SJCRH30 (cell line): ENCODE measurements around the gene METTL15. TPM values are rescaled to one million over a fixed set of nuclear protein-coding genes. Genes with fewer than 3 reads are reported as not detected.
A peak's percentile ranks its signal among the peaks of the same experiment; 100 is the strongest.
"Not testable (repeated sequence)": the region's sequence is repeated elsewhere in the genome, so short reads cannot be mapped to it uniquely, and the experiment has no call there.

Experiments used
- DNase-seq, 2 experiments: peaks; one replicate each; pipeline ENCODE4 v3.0.0-alpha.2; 2015 to 2020
- H3K27ac ChIP-seq: fragments of 250-450 bp; sonication (Bioruptor Pico); 2 replicates; pipeline ENCODE4 v1.5.1; 2020; ENCODE audit warnings: mild to moderate bottlenecking, moderate library complexity
- H3K27me3 ChIP-seq: fragments of 250-450 bp; sonication (Bioruptor Pico); 2 replicates; pipeline ENCODE4 v1.5.1; 2020; ENCODE audit warnings: mild to moderate bottlenecking, moderate library complexity
- H3K36me3 ChIP-seq: fragments of 250-450 bp; sonication (Bioruptor Pico); 2 replicates; pipeline ENCODE4 v1.5.1; 2020; ENCODE audit warnings: mild to moderate bottlenecking, moderate library complexity
- H3K4me1 ChIP-seq: fragments of 250-450 bp; sonication (Bioruptor Pico); 2 replicates; pipeline ENCODE4 v1.5.1; 2020; ENCODE audit warnings: mild to moderate bottlenecking, moderate library complexity
- H3K4me3 ChIP-seq: fragments of 250-450 bp; sonication (Bioruptor Pico); 2 replicates; pipeline ENCODE4 v1.5.1; 2020; ENCODE audit warnings: mild to moderate bottlenecking, moderate library complexity
- H3K9me3 ChIP-seq: fragments of 250-450 bp; sonication (Bioruptor Pico); replicated peaks from 2 replicates; pipeline ENCODE4 v1.5.1; 2020; ENCODE audit warnings: mild to moderate bottlenecking, moderate library complexity
- total RNA-seq: library from RNA; depleted of rRNA; stranded (reverse); fragments of >200 nt; shearing (Covaris generic); gene quantifications from 2 replicates; pipeline ENCODE4 v1.2.3, GENCODE V29; 2014

Gene METTL15
- total RNA-seq, 1 experiment from 2014 or later, result 16.0 TPM

DNA sequence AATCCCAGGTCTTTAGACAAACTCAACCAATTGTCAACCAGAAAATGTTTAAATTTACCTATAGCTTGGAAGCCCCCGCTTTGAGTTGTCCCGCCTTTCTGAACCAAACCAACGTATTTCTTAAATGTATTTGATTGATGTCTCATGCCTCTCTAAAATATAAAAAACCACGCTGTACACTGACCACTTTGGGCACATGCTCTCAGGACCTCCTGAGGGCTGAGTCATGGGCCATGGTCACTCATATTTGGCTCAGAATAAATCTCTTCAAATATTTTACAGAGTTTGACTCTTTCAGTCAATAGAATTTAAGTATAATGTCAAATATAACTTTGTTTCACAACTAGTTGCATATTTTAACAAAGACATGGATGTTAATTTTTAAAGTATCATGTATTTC is 5.9 kb upstream of the METTL15 start:
- not testable (repeated sequence) for H3K4me1 ChIP-seq, H3K27ac ChIP-seq, H3K4me3 ChIP-seq, H3K36me3 ChIP-seq, DNase-seq, H3K27me3 ChIP-seq, H3K9me3 ChIP-seq

DNA sequence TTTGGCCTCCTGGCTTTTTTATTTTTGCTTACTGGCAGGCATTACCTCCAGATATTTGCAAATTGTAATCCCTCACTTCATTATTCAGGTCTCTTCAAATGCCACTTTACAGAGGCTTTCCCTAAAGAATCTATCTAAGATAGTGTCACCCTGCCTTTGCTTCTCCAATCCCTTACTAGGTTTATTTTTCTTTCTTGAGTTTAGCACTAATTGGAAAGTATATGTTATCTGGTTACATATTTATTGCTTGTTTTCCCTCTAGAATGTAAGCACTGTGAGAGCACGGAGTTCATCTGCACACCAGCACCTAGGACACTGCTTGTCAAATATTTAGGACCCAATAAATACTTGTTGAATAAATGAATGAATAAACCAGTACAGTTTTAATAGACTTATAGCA is 3.8 kb upstream of the METTL15 start:
- Histone ChIP-seq H3K27ac (no peak overlapping the region), H3K27me3 (no peaks in the 10 kb centered on the region), H3K4me3 (no peak overlapping the region), H3K36me3 (no peaks in the 10 kb centered on the region; the same call in 1 of the 2 replicates), H3K4me1 (peaks cover 8% of the 10 kb centered on the region; the same call in 1 of the 2 replicates), H3K9me3 (no peaks in the 10 kb centered on the region)
- no peak for DNase-seq

DNA sequence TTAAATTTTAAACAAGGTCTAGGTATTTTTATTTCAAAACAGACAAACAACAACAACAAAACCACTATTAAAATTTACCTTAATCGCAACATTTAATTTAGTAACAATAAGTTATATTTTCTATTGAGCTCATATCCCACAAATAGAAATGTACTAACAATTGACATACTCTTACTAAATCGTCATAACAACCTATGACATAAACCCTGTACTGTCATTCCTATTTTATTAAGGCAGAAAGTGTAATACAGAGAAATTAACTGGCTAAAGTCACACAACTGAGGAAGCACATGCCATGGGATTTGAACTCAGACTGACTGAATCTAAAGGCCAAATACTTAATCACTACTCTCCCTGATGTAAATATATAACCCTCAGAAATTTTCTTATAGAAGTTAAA is 3.2 kb upstream of the METTL15 start:
- Histone ChIP-seq H3K36me3 (no peaks in the 10 kb centered on the region; the same call in 1 of the 2 replicates), H3K27me3 (no peaks in the 10 kb centered on the region), H3K4me3 (no peak overlapping the region), H3K27ac (no peak overlapping the region), H3K4me1 (peaks cover 12% of the 10 kb centered on the region; the same call in 1 of the 2 replicates), H3K9me3 (no peaks in the 10 kb centered on the region)
- no peak for DNase-seq

DNA sequence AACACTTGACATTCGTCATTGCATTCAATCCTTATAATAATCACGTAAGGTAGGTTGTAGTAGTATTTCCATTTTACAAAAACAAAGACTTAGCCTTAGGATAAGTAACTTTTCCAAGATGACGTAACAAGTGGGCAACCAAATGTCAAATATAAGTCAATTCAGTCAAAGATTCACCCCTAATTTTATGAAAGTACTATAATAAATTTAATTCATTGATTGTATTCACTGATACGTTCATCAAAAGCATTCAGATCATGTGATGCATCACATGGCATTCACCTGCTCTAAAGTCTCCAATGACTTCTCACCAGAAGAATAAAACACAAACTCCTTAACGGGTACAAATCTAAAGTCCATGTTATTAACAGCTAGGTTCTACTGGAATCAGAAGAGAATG is 2.3 kb upstream of the METTL15 start:
- no peak overlapping the region for H3K4me3 ChIP-seq
- no peaks in the 10 kb centered on the region for H3K27me3 ChIP-seq
- H3K36me3 ChIP-seq, result no peaks in the 10 kb centered on the region
- no peak overlapping the region for H3K27ac ChIP-seq
- no peaks in the 10 kb centered on the region for H3K9me3 ChIP-seq
- DNase-seq, result no peak
- peaks cover 12% of the 10 kb centered on the region; the same call in 1 of the 2 replicates for H3K4me1 ChIP-seq

DNA sequence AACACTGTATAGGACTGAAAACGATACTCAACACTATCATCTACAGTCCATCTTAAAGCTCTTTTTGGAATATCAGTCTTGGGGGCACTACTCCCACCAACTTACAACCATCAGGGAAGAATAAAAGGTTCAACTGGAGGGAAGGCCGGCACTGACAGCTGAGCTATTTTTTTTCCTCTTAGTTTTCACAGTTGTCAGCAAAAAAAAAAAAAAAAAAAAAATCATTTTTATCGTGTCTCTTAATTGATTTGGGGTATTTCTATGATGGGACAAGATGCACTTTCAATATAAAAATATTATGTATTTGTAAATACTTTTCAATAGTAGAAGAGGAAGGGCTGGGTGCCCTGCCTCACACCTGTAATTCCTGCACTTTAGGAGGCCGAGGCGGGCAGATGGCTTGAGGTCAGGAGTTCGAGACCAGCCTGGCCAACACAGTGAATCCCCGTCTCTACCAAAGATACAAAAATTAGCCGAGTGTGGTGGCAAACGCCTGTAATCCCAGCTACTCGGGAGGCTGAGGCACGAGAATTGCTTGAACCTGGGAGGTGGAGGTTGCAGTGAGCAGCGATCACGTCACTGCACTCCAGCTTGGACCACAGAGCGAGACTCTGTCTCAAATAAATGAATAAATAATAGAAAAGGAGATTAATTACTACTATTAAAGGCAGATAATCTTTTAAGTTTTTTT is 1.7 kb upstream of the METTL15 start:
- H3K36me3 ChIP-seq, result no peaks in the 10 kb centered on the region
- H3K4me3 ChIP-seq, result peak overlapping the region; percentile 87
- H3K4me1 ChIP-seq, result peaks cover 12% of the 10 kb centered on the region; the same call in 1 of the 2 replicates
- H3K9me3 ChIP-seq, result no peaks in the 10 kb centered on the region
- DNase-seq, result no peak
- H3K27ac ChIP-seq, result no peak overlapping the region
- H3K27me3 ChIP-seq, result no peaks in the 10 kb centered on the region

DNA sequence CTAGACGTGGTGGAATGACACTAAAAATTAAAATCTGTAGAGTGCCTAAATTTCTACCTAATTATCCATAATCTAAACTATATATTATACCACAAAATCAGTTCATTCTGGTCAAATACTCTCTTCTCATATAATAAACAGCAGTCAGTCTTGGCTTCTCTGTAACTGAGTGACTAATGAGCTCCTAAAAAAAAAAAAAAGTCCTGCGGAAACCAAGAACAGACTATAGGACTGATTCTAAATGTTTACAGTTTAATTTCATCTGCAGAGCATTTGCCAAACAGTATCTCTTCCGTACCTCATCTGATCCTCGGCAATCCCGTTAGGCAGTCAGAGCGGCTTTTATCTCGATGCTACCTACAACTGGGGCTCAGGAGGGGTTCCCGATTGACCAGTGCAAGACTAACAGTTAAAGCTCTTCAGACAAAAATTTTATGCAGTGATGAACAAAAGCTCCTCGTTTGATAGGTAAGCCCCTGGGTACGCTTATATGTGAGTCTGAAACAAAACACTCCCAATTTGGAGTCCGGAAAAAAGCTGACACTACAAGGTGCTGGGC is 918 bp upstream of the METTL15 start:
- H3K36me3 ChIP-seq, result no peaks in the 10 kb centered on the region
- peak; percentile 24 to 56 for DNase-seq
- H3K4me1 ChIP-seq, result peaks cover 12% of the 10 kb centered on the region; the same call in 1 of the 2 replicates
- H3K27me3 ChIP-seq, result no peaks in the 10 kb centered on the region
- H3K4me3 ChIP-seq, result peak overlapping the region; percentile 87
- no peaks in the 10 kb centered on the region for H3K9me3 ChIP-seq
- H3K27ac ChIP-seq, result peak overlapping the region; percentile 86

DNA sequence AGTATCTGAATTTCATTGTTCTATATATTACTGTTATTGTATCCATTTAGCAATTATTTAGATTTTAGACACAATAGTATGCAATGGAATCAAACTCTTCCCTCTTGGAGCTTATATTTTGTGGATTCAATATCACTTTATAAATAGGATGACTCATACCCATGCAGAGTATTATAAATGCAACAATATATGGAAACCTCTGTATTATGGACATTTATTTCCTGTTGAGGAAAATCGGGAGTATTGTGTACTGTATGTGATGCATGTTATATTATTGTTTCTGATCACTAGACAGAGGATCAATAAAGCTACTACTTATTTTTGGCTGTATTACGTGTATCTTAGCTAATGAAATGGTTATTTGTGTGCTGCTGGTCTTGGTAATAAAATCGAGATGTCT is 770 bp downstream of the METTL15 start:
- peaks cover 5% of the 10 kb centered on the region; the same call in 1 of the 2 replicates for H3K36me3 ChIP-seq
- H3K9me3 ChIP-seq, result no peaks in the 10 kb centered on the region
- peaks cover 9% of the 10 kb centered on the region; the same call in 1 of the 2 replicates for H3K4me1 ChIP-seq
- no peaks in the 10 kb centered on the region for H3K27me3 ChIP-seq
- peak overlapping the region; percentile 86 for H3K27ac ChIP-seq
- DNase-seq, result no peak
- H3K4me3 ChIP-seq, result peak overlapping the region; percentile 87

DNA sequence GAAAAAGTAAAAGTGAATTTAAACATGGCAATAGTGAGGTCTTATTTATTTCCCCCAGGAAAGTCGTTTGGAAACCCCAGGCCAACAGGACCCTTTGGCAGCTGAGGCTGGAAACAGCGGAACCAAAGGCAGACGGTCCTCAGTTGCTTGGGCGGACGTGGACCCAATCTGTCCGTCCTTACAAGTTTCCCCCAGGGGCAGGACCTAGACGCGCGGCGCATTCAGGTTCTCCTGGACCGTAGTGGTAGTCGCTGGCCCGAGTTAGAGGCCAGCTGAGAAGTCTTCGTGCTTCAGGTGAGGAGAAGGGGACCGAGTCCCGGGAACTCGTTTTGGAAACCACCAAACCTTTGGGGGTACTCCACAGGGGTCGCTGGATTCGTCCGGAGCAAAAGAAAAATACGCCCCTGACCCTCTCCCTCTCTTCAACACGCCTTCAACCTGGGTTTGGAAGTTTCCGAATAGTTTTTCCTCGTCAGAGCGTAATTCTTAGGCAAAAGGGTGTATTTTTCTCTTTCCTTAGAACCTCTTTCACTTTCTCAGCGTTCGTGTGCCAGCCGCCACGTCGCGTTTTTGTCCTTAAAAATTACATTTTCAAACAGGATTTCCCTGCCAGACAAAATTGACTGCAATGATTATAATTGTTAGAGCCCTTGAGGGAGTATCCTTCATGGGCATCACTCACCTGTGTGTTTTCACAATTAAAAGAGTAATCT is 2.1 kb downstream of the METTL15 start:
- H3K27me3 ChIP-seq, result no peaks in the 10 kb centered on the region
- H3K9me3 ChIP-seq, result no peaks in the 10 kb centered on the region
- H3K36me3 ChIP-seq, result peaks cover 9% of the 10 kb centered on the region; the same call in 1 of the 2 replicates
- H3K27ac ChIP-seq, result peak overlapping the region; percentile 76
- peaks cover 9% of the 10 kb centered on the region; the same call in 1 of the 2 replicates for H3K4me1 ChIP-seq
- peak overlapping the region; percentile 74 for H3K4me3 ChIP-seq
- DNase-seq, result peak; percentile 83 to 89

DNA sequence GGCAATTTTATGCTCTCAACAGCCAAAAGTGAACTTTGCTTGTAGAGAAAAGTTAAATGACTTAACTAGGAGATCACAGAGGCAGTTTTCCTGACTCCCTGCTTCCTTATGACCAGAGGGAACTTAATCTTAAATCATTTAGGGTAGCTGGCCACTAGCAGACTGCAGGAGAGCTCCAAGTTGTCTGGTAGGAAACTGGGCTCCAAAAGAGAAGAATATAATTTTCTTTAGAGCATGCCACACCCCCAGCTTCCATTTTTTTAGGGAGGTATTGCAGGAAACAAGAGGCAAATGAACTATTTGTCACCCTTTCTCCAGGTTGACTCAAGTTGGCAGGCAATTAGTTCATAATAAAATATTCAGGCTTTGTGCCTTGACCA is 2.6 kb downstream of the METTL15 start:
- Histone ChIP-seq H3K4me3 (peak overlapping the region; percentile 74), H3K27ac (peak overlapping the region; percentile 76)
- peak in 1 of 2 experiments; percentile 8 for DNase-seq

DNA sequence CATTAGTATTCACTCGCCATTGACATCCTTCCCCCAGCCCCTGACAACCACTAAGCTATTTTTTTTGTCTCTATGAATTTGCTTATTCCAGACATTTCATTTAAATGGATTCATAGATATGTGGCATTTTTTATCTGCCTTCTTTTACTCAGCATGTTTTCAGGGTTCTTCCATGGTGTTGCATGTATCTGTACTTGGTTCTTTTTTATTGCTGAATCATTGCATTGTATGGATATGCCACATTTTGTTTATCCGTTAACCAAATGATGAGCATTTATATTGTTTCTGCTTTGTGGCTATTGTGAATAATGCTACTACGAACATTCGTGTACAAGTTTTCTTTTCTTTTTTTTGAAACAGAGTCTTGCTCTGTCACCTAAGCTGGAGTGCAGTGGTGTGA is 5.9 kb downstream of the METTL15 start:
- Histone ChIP-seq H3K9me3 (no peaks in the 10 kb centered on the region), H3K27me3 (no peaks in the 10 kb centered on the region), H3K4me1 (peaks cover 5% of the 10 kb centered on the region; the same call in 1 of the 2 replicates), H3K4me3 (no peak overlapping the region), H3K27ac (no peak overlapping the region), H3K36me3 (peaks cover 13% of the 10 kb centered on the region)
- DNase-seq, result no peak

More for the DNA sequence above, 2.6 kb downstream of the METTL15 start:
- Histone ChIP-seq H3K9me3 (no peaks in the 10 kb centered on the region), H3K4me1 (peaks cover 9% of the 10 kb centered on the region; the same call in 1 of the 2 replicates), H3K27me3 (no peaks in the 10 kb centered on the region), H3K36me3 (peaks cover 9% of the 10 kb centered on the region; the same call in 1 of the 2 replicates)

DNA sequence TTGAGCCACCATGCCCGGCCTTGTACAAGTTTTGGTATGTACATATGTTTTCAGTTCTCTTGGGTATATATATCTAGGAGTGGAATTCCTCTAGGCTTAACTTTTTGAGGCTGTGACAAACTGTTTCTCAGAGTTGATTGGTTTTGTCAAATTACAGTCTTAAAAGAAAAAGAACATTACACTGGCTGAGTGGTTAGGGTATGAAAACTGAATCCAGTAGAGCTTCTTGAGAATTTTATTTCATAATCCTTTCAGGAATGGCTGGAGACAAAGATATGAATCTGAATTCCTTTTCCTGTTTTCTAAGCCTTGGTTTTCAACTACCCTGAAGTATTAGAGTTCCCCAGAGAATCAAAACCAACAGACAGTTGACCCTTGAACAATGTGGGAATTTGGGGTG is 6.5 kb downstream of the METTL15 start:
- Histone ChIP-seq H3K9me3 (no peaks in the 10 kb centered on the region), H3K27me3 (no peaks in the 10 kb centered on the region), H3K36me3 (peaks cover 13% of the 10 kb centered on the region), H3K4me1 (0 out of 2 replicates have a peak, but pooled peaks cover 1% of the 10 kb centered on the region), H3K27ac (no peak overlapping the region), H3K4me3 (no peak overlapping the region)
- no peak for DNase-seq

DNA sequence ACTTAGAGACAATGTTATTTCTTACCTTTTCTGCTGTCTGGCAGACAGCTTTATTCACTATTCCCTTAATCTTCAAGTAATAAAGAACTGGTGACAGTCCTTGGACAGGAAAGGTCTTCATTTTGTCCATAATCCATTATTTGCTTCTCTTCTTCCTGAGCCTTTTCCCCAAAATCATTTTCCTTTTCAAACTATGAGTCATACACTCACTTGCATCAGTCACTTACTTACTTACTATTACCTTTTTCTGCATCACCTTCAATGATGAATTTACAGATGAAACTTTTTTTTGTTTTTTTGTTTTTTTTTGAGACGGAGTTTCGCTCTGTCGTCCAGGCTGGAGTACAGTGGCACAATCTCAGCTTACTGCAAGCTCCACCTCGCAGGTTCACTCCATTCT is 9.5 kb downstream of the METTL15 start:
- Histone ChIP-seq H3K4me3 (no peak overlapping the region), H3K4me1 (no peaks in the 10 kb centered on the region), H3K27ac (no peak overlapping the region), H3K9me3 (no peaks in the 10 kb centered on the region), H3K27me3 (no peaks in the 10 kb centered on the region), H3K36me3 (peaks cover 15% of the 10 kb centered on the region)
- DNase-seq, result no peak

DNA sequence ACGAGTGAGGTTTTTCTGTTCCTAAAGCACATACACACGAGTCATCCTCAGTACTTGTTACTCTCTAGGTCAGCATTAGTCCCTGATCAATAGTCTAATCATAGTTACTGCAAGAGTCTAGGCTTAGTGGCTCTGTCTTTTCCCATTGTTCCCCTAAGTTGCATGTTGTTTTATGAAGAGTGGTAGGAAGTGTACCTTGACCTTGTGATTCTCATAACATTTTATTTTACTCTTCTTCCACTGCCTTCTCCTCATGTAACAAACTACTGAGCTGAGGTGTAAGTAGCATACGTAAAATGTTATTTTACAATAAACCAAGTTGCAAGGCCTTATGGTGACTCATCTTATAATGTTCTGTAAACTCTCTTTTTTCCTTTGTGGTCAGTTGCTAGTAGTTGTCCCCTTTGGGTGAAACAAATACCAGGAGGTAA is 15.0 kb downstream of the METTL15 start:
- no peaks in the 10 kb centered on the region for H3K9me3 ChIP-seq
- DNase-seq, result no peak
- H3K27me3 ChIP-seq, result no peaks in the 10 kb centered on the region
- no peaks in the 10 kb centered on the region for H3K4me1 ChIP-seq
- H3K4me3 ChIP-seq, result no peak overlapping the region
- peaks cover 2% of the 10 kb centered on the region for H3K36me3 ChIP-seq
- H3K27ac ChIP-seq, result no peak overlapping the region

DNA sequence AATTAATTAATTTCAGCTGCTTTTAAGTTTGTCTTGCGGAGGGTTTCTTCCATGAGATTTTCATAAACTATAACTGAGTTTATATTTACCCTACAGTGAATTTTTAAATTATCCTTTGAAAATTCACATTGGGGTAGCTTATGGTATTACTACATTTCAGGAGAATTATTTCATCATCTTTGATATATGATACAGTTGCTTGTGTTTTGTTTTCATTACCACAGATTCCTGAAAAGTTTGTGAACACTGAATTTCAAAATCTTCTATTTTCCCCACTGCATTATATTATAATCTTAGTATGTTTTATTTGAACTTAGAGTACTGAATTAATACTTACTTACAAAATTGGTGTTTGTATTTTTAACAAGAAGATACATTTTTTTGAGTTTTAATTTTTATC is 24.4 kb downstream of the METTL15 start:
- H3K27ac ChIP-seq, result no peak overlapping the region
- H3K9me3 ChIP-seq, result no peaks in the 10 kb centered on the region
- peaks cover 5% of the 10 kb centered on the region; the same call in 1 of the 2 replicates for H3K36me3 ChIP-seq
- H3K27me3 ChIP-seq, result no peaks in the 10 kb centered on the region
- H3K4me3 ChIP-seq, result no peak overlapping the region
- DNase-seq, result no peak
- H3K4me1 ChIP-seq, result no peaks in the 10 kb centered on the region

DNA sequence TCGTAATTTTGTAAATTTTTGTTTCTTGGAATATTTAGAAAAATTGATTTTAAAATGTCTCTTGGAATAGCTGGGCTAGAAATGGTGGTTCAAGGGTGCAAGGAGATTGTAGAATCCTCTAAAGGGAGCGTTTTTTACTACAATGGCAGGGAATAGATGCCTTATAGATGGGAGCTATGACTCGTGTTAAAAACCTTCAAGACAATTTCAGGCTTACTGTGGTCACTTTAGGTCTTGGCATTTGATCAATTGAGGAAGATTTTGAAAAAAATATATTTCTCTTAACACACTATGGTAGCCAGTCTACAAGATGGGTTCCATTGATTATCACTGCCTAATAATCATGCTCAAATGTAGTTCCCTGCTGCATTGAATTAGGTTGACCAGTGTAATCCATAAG is 25.0 kb downstream of the METTL15 start:
- H3K4me3 ChIP-seq, result no peak overlapping the region
- H3K27me3 ChIP-seq, result no peaks in the 10 kb centered on the region
- DNase-seq, result no peak
- peaks cover 5% of the 10 kb centered on the region; the same call in 1 of the 2 replicates for H3K36me3 ChIP-seq
- peaks cover 2% of the 10 kb centered on the region for H3K9me3 ChIP-seq
- no peak overlapping the region for H3K27ac ChIP-seq
- no peaks in the 10 kb centered on the region for H3K4me1 ChIP-seq
